GM18870 (cell line): ENCODE measurements around the gene POLE3.
A peak's percentile ranks its signal among the peaks of the same experiment; 100 is the strongest.
"Not testable (repeated sequence)": the region's sequence is repeated elsewhere in the genome, so short reads cannot be mapped to it uniquely, and the experiment has no call there.

Experiments used
- ATAC-seq: cut with Tn5 transposase; IDR thresholded peaks from one replicate; pipeline ENCODE4 v1.9.1; 2021; ENCODE audit warnings: moderate library complexity; ENCODE audit not compliant: unreplicated experiment

POLE3 gene

DNA sequence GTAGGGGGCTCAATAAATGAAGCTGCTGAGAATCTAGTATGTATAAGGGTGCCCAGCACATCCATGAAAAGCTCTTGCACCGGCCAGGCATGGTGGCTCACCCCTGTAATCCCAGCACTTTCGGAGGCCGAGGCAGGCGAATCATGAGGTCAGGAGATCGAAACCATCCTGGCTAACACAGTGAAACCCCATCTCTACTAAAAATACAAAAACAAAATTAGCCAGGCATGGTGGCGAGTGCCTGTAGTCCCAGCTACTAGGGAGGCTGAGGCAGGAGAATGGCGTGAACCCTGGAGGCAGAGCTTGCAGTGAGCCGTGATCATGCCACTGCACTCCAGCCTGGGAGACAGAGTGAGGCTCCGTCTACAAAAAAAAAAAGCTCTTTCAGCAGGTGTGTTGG is 4.1 kb downstream of the POLE3 start:
- ATAC-seq = not testable (repeated sequence)

DNA sequence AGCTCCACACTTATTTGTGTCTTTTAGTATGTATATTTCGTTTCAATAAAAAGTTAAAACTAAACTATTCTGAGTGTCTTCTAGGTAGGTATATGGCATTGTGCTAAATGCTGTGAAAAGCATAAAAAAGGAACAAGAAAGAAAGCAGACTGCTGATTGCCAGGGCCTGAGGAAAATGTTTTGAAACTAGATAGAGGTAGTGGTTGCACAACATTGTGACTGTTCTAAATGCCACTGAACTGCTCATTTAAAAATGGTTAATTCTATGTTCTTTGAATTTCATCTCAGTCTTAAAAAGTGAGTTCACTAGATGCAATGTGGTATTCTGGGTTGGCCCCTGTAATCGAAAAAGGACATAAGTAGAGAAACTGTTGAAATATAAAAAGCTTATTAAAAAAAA is 6.8 kb downstream of the POLE3 start:
- no peak for ATAC-seq

DNA sequence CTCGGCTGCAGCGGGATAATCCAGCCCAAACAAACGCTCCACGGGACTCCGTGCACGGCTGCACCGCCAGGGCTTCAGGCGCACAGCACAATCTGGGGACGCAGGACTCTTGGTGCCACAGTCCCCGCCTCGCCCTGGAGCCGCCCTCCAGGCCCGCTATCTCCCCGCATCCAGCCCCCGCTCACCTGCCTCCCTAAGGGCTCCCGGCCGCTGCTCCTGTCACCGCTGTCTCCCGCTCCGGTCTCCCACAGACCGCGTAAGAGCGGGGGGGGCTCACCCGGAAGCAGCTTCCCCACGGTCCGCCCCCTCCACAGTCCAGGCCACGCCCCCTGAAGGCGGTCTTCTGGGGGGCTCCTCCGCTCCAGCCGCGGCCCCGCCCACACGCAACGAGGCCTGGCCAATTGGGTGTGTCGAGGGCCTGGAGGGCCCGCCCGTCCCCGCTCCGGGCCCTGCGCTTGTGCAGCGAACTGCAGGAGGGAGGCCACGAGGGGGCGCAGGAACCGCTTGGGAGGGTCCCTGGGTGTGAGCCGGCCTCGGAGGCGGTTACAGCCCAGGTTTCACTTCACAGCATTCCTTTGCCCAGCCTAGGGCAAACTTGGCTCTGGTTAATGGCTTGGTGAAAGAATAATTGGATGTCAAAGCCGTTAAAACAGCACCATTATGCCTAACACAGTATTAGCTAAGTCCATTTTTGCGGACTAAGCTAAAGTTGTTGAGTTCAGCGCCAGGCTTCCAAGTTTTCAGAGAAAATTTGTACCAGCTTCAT is 9.3 kb downstream of the POLE3 start, which contains the start of gene ALAD:
Gene ALAD (minus strand): TSS at position 258 of the 766 bp plus-strand sequence. CDS start 7,725 bp downstream, outside the sequence.
- ATAC-seq = peak; percentile 78

DNA sequence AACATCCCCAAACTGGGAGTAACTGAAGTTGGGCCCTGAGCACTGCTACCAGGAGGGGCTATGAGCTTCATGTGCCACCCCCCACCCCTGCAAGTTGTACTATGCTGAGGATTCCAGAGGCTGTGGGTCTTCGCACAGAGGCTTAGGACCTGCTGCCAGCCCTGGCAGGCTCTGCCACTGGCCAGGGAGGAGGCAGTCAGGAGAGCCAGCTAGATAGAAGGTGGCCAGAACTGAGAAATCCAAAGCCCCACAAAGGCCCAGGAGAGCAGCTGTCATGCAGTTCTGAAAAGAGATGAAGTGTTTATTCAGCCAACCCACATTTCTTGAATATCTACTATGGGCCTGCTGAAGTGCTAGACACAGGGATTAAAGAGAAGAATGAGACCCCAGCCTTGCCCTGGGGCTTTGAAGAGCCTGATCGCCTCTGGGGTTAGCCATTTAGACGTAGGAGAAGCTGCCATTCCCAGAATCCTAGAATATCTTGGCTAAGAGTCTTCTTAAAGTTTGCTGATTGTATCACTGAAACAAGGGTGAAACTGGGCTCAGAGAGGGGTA is 10.8 kb downstream of the POLE3 start:
- ATAC-seq = no peak

DNA sequence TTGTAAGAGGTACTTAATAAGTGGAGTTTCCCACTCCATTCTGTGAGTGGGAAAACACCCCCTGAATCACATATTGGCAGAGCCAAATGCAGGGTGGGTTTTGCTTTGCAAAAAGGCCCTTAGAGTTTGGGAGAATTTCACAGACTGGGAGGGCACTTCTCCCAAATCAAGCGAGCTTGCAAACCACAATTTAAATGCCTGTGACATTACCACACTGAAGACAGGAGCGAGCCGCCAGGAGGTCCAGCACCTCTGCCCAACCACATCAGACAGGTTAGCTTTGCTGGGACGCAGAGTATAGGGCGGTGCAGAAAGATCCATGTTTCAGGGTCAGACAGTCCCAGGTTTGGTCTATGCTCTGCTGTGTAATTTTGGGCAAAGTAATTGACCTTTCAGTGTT is 11.7 kb downstream of the POLE3 start:
- no peak for ATAC-seq

DNA sequence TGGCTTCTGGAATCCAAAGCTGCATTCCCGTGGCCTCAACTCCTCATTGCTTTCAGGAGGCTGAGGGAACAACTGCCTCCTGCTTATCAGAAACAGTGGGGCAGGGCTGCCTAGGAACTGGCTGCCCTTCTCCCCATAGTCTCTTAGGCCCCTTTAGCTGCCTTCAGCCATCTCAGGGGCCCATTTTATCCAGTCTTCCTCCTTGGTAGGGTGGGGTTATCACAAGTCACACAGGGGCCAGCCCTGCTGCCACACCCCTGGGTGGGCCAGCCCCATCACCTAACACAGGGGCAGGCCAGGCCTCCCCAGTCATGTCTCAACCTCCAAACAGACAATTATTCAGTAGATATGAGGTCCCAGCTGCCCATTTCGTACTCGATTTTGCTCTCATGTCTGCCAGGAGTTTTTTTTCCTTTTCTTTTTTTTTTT is 13.3 kb downstream of the POLE3 start:
- no peak for ATAC-seq

DNA sequence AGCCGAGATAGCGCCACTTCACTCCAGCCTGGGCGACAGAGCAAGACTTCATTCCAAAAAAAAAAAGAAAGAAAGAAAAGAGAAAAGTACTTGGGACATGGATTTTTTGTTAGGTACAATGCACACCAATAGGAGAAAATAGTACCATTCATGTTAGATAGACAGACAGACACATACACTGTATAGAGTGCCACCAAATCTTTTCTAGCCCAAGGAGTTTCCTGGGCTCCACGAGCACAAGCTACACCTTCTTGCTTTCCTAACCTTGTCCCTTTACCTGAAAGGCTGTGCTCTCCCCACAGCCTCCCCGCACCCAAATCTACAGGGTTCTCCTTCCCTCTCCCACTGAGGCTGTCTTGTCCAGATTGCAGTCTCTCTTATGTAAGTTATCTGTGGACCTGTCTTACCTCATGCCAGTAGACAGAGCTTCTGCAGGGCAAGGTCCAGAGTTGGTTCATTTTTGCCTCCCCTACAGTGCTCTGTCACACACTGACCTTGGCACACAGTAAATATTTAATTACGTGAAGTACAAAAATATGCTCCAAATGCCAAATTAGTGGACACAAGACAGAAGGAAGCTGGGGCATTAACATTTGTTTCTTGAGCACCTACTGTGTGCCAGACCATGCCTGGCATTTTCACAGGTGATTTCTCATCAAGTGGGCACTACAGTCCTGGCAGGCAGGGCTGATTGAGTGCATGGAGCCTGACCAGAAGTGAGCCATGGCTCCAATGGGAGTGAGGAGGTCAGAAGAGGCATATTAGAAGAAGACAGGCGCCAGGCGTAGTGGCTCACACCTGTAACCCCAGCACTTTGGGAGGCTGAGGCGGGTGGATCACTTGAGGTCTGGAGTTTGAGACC is 15.2 kb downstream of the POLE3 start:
- no peak for ATAC-seq

DNA sequence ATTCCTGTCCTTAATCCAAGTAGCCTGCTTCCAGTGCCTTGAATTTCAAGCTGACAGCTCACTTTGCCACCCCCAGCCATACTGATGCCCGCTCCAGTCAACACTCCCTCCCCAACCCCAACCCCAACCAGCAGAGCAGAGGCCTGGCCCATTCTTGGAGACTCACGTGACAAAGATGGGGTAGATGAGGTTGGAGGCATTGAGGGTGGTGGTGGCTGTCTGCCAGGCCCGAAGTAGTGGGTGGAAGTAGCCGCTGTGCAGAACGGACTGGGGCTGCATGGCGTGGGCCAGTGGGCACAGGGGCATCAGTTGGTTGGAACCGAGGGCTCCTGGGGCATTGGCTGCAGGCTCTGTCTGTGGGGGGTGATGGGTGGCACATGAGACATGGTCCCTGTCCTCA is 17.2 kb downstream of the POLE3 start:
- no peak for ATAC-seq

DNA sequence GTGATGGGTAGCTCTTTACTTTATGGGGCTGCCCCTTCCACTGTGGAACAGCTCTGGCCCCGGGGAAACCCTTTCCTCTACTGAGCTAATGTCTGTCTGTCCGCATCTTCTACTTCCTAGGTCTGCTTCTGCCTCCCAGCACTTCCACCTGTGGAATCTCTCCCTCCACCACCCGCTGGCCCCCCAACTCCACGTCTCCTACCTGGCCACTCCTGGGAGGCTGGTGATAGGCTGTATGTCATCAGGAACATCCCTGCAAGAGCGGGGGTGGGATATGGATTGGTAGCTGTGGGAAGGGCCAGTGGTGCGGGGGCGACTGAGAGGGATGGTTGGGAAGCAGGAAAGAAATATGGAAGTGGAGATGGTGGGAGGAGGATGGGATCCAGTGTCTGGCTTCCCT is 18.6 kb downstream of the POLE3 start:
- ATAC-seq = no peak

DNA sequence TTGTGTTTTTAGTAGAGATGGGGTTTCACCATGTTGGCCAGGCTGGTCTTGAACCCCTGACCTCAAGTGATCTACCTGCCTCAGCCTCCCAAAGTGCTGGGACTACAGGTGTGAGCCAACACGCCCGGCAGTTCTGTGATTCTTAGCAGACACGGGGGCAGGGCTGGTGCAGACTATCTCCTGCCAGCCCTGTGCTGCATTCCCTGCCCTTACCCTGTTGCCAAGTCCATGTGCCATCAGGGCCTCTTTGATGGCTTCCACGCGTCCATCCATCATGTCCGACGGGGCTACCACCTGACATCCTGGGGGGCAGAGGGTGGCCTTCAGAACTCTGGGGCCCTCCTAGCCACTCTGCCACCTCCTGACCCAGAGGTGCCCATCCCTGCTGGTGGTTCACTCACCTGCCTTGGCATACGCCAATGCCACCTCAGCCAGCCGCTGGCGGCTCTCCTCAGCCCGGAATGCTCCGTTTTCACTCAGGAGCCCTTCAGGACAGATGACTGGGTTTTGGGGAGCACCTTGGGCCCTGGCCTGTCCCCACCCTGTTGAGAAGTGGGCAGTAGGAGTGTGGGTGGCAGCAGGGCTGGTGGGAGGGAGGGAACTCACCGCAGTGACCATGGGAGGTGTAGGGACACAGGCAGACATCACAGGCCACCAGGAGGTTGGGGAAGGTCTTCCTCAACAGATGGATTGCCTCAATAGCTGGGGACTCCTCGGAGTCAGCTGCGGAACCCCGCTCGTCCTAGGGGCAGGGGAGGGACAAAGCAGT is 20.1 kb downstream of the POLE3 start:
- ATAC-seq = no peak

DNA sequence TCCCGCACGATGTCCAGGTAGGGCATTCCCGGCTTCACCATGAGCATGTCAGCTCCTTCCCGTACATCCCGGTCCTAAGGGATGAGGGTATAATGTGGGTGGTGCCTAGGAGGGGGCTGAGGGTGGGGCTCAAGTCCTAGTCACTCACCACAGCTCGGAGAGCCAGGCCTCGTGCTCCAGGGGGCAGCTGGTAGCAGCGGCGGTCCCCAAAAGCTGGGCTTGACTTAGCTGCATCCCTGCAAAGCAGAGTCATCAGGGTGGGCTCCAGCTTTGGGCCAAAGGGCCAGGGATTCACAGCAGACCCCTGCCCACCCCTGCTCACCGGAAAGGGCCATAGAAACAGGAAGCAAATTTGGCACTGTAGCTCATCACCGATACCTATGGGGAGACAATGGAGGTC is 21.0 kb downstream of the POLE3 start:
- no peak for ATAC-seq

DNA sequence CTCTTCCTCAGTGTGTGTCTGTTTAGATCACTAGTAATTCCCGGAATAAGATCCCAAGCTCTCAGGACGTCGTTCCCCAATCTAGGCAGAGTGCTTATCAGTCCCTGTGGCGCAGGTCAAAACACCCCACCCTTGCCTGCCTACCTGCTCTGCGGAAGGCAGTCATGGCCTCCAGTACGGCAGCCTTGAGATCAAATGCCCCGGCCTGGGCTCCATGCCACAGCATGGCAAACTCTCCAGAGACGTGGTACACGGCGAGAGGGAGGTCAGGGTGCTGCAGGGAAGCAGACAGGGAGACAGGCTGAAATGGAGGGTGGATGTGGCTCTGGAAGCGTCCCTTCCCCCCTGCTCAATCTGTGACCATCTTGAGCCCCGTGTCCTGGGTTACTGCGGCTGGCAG is 21.6 kb downstream of the POLE3 start:
- no peak for ATAC-seq

DNA sequence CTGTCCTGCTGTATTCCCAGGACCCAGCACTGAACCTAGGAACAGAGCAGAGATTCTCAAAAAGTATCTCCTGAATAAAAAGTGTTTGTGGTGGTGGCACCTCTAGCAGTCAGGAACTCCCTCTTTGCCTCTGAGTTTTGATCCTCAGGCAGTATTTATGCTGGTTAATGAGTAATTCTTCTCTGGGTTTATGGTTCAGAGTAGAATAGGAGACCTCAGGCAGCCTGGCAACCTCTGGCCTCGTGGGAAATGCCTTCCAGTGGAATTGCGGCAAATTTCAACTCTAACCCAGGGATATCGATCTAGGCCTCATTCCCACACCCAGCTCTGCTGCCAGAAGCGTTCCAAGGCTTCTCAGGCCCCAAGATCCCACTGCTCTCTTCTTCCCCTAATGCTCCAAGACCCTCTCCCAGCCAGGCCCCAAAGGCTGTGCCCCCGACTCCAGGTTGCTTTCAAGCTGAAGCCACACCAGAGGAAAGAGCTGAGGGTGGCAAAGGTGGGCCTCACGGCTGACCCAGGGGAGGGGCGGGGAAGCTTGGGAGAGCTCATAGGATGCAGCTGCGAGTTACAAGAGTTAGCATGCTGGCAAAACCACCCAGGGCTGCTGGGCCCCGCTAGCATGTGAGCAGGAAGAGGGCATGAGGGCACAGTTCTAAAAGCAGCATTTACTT is 22.8 kb downstream of the POLE3 start:
- no peak for ATAC-seq

DNA sequence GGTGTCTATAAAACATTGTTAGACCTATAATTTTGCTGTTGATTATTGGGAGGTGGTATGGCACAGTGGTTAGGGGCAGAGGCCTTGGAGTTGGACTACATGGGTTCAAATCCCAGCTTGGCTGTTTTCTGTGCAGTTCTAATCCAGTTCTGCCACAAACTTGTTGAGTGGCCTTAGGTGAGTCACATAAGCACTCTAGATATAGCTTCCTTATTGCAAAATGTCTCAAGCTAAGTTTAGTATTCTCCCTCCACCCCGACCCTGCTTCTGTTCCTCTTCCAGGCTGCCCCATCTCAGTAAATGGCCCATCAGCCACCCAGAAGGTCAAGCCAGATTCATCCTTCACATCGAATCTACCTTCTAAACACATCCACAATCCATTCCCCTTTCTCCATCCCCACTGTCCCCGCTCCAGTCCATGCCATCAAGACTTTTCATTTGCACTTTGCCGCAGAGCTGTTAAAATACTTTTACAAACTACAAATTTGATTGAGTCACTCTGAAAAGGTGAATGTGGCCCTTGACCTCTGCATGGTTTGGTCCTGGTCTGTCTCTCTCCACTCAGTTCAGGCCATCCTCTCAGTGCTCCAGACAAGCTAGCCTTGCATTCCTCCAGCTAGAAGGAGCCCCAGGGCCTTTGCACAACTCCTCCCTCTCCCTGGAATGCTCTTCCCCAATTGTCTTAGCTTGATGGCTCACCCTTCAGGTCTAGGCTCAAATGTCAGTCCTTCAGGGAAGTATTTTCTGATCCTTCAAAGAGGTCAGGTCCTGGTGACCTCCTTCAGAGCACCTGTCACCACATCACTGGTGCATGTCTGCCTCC is 23.7 kb downstream of the POLE3 start:
- no peak for ATAC-seq

DNA sequence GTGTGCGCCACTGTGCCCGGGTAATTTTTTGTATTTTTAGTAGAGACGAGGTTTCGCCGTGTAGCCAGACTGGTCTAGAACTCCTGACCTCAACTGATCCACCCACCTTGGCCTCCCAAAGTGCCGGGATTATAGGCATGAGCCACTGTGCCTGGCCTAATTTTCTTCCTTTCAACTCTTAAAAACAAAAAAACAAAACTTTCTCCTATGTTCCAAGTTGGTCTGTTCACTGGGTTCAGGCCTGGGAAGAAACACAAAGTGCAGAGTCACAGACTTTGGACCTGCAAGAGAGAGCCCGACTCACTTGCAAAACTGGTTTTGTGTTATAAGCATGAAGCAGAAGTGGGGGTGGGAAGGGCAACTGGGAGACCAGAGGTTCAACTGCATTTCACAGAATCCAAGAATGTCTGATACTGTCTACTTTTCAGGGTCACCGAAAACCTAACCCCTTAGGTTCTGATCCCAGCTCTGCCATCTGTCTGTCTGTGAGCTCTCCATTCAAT is 28.5 kb downstream of the POLE3 start:
- no peak for ATAC-seq

DNA sequence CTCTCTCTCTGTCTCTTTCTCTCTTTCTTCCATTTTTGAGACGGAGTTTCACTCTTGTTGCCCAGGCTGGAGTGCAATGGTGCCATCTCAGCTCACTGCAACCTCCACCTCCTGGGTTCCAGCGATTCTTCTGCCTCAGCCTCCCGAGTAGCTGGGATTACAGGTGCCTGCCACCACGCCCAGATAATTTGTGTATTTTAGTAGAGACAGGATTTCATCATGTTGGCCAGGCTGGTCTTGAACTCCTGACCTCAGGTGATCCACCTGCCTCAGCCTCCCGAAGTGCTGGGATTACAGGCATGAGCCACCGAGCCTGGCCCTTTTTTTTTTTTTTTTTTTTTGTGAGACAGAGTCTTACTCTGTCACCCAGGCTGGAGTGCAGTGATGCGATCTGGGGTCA is 29.0 kb downstream of the POLE3 start:
- ATAC-seq = not testable (repeated sequence)

DNA sequence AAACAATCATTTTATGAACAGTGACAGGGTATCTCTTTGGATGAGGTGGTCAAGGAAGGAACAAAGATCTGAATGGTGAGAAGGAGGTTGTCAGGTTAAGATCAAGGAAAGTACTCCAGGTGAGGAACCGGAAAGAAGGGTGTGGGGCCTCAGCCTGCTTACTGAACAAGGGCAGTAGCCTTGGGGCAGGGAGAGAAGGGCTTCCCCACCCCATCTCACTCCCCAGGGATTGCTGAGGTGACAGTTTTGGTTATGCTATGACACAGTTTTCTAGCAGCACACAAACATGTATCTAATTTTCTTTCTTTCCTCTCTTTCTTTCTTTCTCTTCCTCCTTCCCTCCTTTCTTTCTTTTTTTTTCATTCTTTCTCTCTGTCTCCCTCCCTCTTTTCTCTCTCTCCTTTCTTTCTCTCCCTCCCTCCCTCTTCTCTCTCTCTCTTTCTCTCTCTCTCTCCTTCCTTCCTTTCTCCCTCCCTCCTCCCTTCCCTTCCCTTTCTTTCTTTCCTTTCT is 29.6 kb downstream of the POLE3 start:
- ATAC-seq = no peak

DNA sequence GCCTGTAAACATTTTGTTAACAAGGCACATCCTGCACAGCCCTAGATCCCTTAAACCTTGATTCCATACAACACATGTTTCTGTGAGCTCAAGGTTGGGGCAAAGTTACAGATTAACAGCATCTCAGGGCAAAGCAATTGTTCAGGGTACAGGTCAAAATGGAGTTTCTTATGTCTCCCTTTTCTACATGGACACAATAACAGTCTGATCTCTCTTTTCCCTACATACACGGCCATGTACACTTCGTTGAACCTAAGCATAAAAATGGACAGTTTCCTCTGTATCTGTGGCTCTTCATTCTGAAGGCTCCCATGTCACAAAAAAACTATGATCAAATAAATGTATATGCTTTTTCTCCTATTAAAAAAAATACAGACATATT is 30.7 kb downstream of the POLE3 start:
- not testable (repeated sequence) for ATAC-seq
